Motor neuron (in vitro differentiated cells): Measurements from ENCODE around the gene DCAF7. TPM values are rescaled to one million over a fixed set of nuclear protein-coding genes. Genes with fewer than 3 reads are reported as not detected.

Experiments used
- ATAC-seq, 8 experiments: fragments of 200-7000 bp; cut with Tn5 transposase; replicated peaks in 6 of 8; 2 replicates each; pipeline ENCODE4 v1.8.0; 2021; ENCODE audit warnings: mild to moderate bottlenecking in 8 of 8, moderate library complexity in 8 of 8
- H3K27ac ChIP-seq, 2 donors: fragments of 250-450 bp; sonication (Bioruptor Pico); 2 replicates each; pipeline ENCODE4 v1.9.0; 2021; ENCODE audit warnings: antibody characterized with exemption in 2 of 2, mild to moderate bottlenecking in 2 of 2, moderate library complexity in 1 of 2
- H3K4me1 ChIP-seq, 2 donors: fragments of 250-450 bp; sonication (Bioruptor Pico); replicated peaks in 1 of 2; 2 replicates each; pipeline ENCODE4 v1.6.1; 2021; ENCODE audit warnings: antibody characterized with exemption in 2 of 2, mild to moderate bottlenecking in 2 of 2, moderate library complexity in 1 of 2
- H3K4me3 ChIP-seq, 5 donors: fragments of 250-450 bp; sonication (Bioruptor Pico); 2 replicates each; pipeline ENCODE4 v1.9.0; 2021; ENCODE audit warnings: antibody characterized with exemption in 5 of 5, mild to moderate bottlenecking in 5 of 5, moderate library complexity in 4 of 5
- WGBS, 10 experiments: fragments of 450-650 bp; shearing (Covaris generic); methylation state at CpG; one replicate each; pipeline ENCODE4 v1.0.0; 2022; 5-methylcytosine and 5-hydroxymethylcytosine counted together
- in situ Hi-C, 9 experiments: fragments of 400-800 bp; cut with MboI; loops; one replicate each; pipeline ENCODE4 v1.15.0; 2021; ENCODE audit warnings: low sequenced_read_pairs in 9 of 9, low pct_unique_long_range_greater_than_20kb in 2 of 9; ENCODE audit not compliant: unreplicated experiment in 9 of 9
- total RNA-seq, 8 experiments: library from RNA; unstranded; fragments of 300-600 nt; gene quantifications; 2 replicates each; pipeline versions ENCODE4 v1.2.3 to v1.2.4, GENCODE V29; 2022

Gene DCAF7
- total RNA-seq, 8 experiments from 2014 or later = 31.5 to 79.4 (median 61.1) TPM

DNA sequence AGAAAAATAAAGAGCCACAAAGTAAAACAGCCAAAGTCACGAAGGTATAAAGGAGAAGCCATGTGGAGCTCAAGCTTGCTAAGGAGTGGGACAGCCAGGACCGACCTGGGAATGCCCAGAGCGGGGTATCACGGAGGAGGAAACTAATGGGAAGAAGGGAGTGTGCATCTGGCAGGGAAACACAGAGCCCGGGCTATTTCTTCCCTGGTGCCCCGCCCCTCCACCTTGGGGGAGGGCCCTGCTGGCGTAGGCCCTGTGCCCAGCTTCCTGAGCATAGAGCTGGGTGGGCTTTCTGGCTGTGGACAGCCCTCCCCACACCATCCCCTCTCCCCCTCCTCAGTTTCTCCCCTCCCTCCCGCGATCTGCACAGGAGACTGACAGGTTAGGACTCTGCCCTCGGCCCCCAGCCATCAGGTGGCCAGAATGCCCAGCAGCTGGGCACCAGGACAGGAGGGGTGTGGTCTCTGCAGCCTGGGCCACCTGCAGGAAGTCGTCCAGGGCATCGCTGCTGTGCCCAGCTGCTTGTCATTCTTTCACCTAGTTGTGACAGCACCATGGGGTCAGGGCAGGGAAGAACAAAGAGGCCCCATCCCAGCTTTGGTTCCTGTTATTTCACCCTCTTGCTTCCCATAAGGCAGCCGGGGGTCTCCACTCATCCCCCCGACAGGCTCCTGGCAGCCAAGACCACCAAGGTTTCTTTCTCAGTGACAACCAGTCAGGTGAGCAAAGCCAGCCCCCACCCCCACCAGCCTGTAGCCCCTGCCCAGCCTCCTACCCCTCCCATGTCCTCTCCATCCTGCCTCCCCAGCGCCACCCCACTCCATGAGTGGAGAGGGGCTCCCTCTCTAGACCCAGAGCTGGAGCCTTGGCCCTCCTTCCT, 7.1 kb upstream of the DCAF7 start:
- no peak overlapping the region for H3K4me3 ChIP-seq
- no peak overlapping the region for H3K27ac ChIP-seq
- 20 to 100% (median 47%) methylated on average over 1 to 4 of the region's 15 CpGs; no CpG with 5 or more reads in 4 of the 10 experiments for WGBS, 10 experiments
- in situ Hi-C loops = no loop called here
- peaks cover 3 to 5% of the 10 kb centered on the region in 2 donors for H3K4me1 ChIP-seq
- peak in 1 of 8 experiments; percentile 29 for ATAC-seq

DNA sequence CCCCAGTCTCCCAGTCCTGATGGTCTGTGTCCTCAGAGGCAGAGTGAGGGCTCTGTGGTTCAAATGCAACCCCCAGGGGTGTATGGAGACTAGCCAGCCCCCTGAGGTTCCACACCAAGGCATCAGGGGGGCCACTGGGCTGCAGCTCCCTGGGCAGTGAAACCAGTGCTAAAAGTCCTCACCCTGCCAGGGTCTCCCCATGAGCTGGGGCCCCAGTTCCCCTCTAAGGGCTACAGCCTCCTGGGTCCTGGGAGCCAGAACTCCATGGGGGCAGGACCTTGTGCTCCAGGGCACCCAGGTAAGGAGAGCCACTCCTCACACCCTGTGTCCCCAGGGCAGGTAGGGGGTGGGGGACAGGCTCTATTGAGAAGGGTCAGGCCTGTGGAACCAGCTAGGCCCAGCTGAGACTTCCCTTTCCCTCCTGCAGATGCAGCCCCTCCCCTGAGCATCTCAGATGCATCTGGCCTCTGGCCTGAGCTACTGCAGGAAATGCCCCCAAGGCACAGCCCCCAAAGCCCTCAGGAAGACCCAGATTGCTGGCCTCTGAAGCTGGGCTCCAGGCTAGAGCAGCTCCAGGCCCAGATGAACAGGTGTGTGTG, 6.4 kb upstream of the DCAF7 start:
- Histone ChIP-seq H3K4me1 (no peaks in the 10 kb centered on the region), H3K27ac (no peak overlapping the region), H3K4me3 (no peak overlapping the region)
- ATAC-seq = no peak
- in situ Hi-C loops = no loop called here

DNA sequence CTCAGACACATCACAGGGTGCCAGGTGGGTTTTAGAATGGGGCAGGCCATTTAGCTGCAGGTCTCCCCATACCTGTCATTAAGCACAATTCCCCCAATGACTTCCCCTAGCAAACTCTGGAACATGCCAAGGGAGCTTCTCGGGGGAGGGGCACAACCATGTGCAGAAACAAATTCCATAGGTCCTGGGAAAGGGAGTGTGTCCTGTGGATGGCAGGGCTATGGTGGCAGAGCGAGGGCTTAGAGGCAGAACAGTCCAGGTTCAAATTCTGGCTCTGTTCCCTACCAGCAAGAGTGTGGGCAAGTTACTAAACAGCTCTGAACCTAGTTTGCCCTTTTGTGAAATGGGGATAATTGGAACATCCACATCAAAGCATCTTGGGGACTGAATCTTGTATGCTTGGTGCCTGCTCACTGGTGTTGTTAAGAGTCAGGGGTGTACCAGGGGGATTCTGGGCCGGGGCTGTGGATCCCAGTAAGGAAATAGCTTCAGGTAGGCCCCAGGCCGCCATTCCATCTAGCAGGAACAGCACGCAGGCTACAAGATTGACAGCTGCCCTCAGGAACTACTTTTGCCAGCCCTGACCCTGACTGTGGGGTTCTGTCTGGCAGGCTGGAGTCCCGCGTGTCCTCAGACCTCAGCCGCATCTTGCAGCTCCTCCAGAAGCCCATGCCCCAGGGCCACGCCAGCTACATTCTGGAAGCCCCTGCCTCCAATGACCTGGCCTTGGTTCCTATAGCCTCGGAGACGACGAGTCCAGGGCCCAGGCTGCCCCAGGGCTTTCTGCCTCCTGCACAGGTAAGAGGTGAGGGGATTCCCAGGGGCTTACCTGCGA, 5.6 kb upstream of the DCAF7 start:
- no peak overlapping the region for H3K27ac ChIP-seq
- no peak for ATAC-seq
- H3K4me3 ChIP-seq = no peak overlapping the region
- H3K4me1 ChIP-seq = peaks cover 0 to 4% of the 10 kb centered on the region in 2 donors
- WGBS, 10 experiments = 43 to 100% (median 92%) methylated on average over 1 to 4 of the region's 13 CpGs; no CpG with 5 or more reads in 7 of the 10 experiments
- in situ Hi-C loops = no loop called here

DNA sequence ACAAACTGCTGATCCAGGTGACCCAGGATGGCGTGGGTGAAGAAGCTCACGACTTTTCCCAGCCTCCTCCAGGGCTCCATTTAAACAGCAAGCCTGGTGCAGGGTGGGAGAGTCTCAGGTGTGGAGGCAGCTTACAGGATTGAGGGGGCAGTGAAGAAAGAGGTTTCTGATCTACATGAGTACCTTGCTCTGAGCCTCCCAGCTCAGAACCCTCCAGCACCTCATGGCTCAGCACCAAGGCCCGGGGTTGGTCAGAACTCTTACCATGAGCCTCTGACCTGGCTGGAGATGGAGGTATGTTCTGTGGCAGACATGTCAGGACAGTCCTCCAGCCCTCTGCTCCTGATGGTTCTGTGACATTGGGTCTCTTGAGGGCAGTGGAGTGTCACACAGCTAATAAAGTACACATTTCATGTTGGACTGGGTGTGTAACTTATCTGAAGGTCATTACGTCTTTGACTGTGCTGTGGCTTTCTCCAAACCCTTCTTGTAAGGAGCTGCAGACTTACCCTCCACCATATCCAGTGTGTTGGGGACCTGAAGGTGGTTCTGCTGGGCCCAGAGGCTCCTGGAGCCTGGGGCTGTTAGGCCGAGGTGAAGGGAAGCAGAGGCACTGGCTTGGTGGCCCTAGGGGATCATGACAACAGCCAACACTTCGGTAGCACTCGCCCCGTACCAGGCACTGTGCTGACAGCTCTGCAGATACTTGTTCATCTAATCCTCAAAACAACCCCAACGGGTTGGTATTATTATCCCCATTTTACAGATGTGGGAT, 3.8 kb upstream of the DCAF7 start:
- 20 to 100% (median 100%) methylated on average over 1 to 6 of the region's 9 CpGs; no CpG with 5 or more reads in 3 of the 10 experiments for WGBS, 10 experiments
- Histone ChIP-seq H3K4me3 (no peak overlapping the region), H3K4me1 (peaks cover 0 to 4% of the 10 kb centered on the region in 2 donors), H3K27ac (no peak overlapping the region)
- in situ Hi-C loops = no loop called here
- no peak for ATAC-seq

DNA sequence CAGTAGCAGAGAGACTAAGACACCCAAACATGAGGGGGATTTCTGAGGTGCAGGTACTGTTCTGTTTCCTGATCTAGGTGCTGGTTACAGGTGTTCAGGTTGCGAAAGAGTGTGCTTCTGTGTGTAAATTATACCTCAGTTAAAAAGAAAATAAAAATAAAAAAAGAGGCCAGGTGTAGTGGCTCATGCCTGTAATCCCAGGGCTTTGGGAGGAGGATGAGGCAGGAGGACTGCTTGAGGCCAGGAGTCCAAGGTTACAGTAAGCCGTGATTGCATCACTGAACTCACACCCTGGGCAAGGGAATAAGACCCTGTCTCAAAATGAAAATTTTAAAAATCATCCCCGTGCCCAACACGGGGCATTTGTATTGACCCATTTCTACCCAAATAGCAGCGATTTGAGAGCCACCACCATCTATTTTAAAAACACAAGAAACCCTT, 3.2 kb upstream of the DCAF7 start:
- no peak overlapping the region for H3K4me3 ChIP-seq
- in situ Hi-C loops = no loop called here
- 75 to 100% (median 100%) methylated on average over 1 to 2 of the region's 5 CpGs; no CpG with 5 or more reads in 4 of the 10 experiments for WGBS, 10 experiments
- H3K4me1 ChIP-seq = peaks cover 0 to 5% of the 10 kb centered on the region in 2 donors
- H3K27ac ChIP-seq = no peak overlapping the region
- no peak for ATAC-seq

DNA sequence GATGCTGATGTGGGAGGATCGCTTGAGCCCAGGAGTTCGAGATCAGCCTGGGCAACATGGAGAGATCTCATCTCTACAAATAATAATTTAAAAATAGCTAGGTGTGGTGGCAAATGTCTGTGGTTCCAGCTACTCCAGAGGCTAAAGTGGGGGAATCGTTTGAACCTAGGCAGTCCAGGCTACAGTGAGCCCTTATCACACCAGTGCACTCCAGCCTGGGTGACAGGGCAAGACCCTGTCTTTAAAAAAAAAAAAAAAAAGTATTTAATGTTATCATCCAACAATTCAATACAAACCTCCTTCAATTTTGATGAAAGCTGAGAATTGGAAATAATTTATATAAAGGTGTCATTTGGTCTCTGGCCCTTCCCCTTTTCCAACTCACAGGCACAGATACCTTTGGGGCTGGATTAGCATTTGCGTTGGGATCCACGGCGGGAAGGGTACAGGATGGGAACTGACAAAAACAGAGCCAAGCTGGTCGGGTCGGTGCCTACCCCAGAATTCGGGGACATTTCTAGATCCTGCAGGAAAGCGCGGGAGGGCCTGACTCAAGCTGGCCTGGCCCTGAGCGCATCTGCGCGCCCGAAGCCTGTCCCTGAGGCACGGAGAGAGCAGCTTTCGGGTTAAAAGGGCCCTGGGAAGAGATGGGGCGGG, 860 bp upstream of the DCAF7 start:
- in situ Hi-C loops = no loop called here
- 0 to 100% (median 26%) methylated on average over 2 to 14 of the region's 18 CpGs; no CpG with 5 or more reads in 1 of the 10 experiments for WGBS, 10 experiments
- H3K4me3 ChIP-seq = peak overlapping the region; percentile 43 to 76 (median 53)
- H3K27ac ChIP-seq = peak overlapping the region; percentile 56 to 84
- peak; percentile 10 to 33 (median 22) for ATAC-seq
- peaks cover 0 to 19% of the 10 kb centered on the region in 2 donors for H3K4me1 ChIP-seq

DNA sequence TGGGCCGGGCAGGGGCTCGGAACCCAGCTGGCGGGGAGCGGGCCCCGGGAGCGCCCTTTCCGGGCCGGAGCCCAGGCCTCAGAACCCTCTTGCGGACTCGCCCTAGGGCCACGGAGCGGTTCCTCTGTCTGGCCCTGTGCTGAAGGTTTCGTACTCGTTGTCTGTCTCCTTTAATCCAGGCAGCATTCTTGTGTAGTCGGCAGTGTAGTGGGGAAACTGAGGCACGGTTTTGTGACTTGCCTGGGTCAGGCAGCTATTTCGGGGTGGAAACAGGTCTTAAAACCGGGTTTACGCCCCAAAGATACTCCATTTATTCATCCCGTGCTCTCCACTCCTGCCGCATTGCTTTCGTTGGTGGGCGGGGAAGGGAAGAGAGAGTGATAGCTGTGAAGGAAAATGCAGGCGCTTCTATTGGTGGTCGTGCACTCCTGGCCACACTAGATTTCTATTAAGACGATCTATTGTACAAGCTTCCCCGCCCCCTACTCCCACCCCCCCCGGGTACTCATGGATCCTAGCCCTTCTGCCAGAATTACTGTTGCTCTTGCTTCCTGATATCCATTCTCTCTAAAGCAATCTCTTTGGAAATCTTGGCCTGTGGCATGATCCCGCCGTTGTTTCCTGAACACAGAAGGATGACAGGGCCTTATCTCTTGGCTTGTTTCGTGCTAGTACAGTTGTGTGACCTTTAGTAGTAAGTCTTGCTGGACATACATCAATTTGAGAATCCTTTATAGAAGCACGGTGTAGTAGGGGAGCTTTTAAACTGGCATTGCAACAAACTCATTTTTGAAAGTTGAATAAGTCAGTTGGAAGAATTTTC, 751 bp downstream of the DCAF7 start:
- H3K27ac ChIP-seq = peak overlapping the region; percentile 92 to 93
- peaks cover 0 to 19% of the 10 kb centered on the region in 2 donors for H3K4me1 ChIP-seq
- in situ Hi-C loops = no loop called here
- peak overlapping the region; percentile 59 to 90 (median 76) for H3K4me3 ChIP-seq
- 0 to 5% (median 0%) methylated on average over 1 to 12 of the region's 32 CpGs; no CpG with 5 or more reads in 2 of the 10 experiments for whole genome bisulfite sequencing, 10 experiments
- peak; percentile 1 to 23 (median 4) for ATAC-seq

DNA sequence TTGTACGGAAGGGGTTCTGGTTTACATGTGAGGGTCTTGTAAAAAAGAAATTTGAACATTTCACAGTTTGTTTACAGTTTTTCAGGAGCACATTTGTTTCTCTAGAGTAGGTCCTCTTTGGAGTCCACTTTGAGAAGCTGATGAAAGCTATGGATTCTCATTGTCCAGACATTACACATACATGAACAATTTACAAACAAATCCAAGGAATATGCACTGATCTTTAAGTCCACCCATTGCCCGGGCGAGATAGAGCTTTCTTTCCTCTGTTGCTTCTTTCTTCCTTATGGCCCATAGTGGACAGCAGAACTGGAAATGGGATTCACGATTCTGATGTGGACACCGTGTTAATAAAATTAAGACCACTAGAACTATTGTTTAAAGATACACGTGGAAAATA, 1.9 kb downstream of the DCAF7 start:
- in situ Hi-C loops = no loop called here
- Histone ChIP-seq H3K4me3 (peak overlapping the region; percentile 59 to 90 (median 76)), H3K4me1 (peaks cover 0 to 19% of the 10 kb centered on the region in 2 donors), H3K27ac (no peak overlapping the region)
- no peak for ATAC-seq
- 49 to 100% (median 68%) methylated on average over 2 to 6 of the region's 6 CpGs for WGBS, 10 experiments

DNA sequence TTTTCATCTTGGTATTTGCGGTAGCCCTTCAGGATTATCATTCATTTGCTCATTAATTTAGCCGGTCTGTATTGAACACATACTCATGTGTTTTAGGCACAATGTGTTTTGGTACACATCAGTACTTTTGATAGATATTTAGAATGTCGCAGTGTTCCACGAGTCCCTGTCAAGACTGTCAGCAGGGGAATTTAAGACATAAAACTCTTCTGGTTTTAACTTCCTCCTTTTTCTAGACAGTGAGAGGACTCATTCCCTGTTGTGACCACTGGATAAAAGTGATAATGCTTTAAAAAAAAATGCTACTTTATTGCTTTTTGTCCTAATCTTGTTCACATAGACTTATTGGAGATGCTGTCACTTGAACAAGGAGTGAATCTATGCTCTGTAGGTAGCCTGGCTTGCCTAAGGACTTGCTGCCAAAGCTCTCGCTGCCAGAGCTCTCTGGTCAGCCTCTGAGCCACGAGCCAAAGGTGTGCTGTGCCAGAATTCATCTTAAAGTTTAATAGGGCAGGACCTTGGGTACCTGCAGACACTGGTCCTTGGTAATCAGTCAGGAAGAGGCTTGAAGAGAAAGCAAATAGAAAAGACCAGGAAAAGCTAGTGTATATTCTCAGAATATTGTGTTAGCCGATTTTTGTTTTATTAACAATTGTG, 5.4 kb downstream of the DCAF7 start:
- Histone ChIP-seq H3K27ac (no peak overlapping the region), H3K4me1 (peaks cover 0 to 15% of the 10 kb centered on the region in 2 donors), H3K4me3 (no peak overlapping the region)
- WGBS, 10 experiments = 89 to 100% (median 94%) methylated on average over 2 to 6 of the region's 7 CpGs; no CpG with 5 or more reads in 1 of the 10 experiments
- in situ Hi-C loops = no loop called here
- no peak for ATAC-seq

DNA sequence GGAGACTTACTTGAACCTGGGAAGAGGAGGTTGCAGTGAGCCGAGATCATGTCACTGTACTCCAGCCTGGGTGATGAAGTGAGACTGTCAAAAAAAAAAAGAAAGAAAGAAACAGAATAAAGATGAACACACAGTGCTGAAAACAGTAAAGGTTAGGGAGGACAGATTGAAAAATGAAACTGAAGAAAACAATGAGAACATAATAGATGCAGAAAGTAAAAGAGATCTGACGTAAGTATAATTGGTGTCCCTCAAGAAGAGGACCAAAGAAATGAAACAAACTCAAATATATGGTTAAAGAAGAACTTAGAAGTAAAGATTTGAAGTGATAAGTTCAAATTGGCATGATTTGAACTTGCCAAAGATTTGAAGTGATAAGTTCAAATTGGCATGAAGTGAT, 7.1 kb downstream of the DCAF7 start:
- in situ Hi-C loops = no loop called here

DNA sequence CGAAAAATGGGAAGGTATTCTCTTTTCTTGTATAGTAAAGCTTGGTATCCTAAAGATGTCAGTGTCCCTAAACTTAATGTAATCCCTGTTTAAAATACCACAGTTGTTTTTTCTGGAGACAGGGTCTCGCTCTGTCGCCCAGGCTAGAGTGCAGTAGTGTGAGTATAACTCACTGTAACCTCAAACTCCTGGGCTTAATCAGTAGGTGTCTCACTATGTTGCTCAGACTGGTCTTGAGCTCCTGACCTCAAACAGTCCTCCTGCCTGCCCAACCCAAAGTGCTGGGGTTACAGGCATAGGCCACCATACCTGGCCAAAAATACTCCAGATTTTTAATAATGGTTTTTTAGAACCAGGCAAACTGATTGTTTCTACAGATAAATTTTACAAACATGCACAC, 8.2 kb downstream of the DCAF7 start:
- ATAC-seq = no peak
- 43 to 100% (median 90%) methylated on average over 1 to 3 of the region's 3 CpGs; no CpG with 5 or more reads in 1 of the 10 experiments for WGBS, 10 experiments
- in situ Hi-C loops = no loop called here

More for the DNA sequence above, 7.1 kb downstream of the DCAF7 start:
- Histone ChIP-seq H3K4me3 (no peak overlapping the region), H3K27ac (no peak overlapping the region), H3K4me1 (peaks cover 0 to 11% of the 10 kb centered on the region in 2 donors)
- ATAC-seq = no peak
- WGBS, 10 experiments = 82 to 97% (median 92%) methylated on average over 2 of the region's 2 CpGs

More for the DNA sequence above, 8.2 kb downstream of the DCAF7 start:
- peaks cover 0 to under 1% of the 10 kb centered on the region in 2 donors for H3K4me1 ChIP-seq
- H3K4me3 ChIP-seq = no peak overlapping the region
- H3K27ac ChIP-seq = no peak overlapping the region
